ENCODE results near the gene PLEKHA6.

Gene PLEKHA6

GRCh38 chr1:204286315-204286714 is 73.4 kb downstream of the PLEKHA6 start:
- peaks cover 6% of the 10 kb centered on the region for H3K4me1 ChIP-seq (ENCODE audit: control insufficient read depth, insufficient read depth, low read depth, low read length)
- H2AK5ac ChIP-seq (ENCODE audit: low read length, severe bottlenecking), result no peak overlapping the region
- no peak overlapping the region for H4K8ac ChIP-seq (ENCODE audit: low read length)
- no peak overlapping the region for H3K23ac ChIP-seq (ENCODE audit: low read length in 2 of 2)
- no peak overlapping the region for H2BK15ac ChIP-seq (ENCODE audit: low read depth, poor library complexity, severe bottlenecking)
- no peak overlapping the region for H3K27ac ChIP-seq (ENCODE audit: low read length, poor library complexity, severe bottlenecking)
- no peak overlapping the region for H3K18ac ChIP-seq (ENCODE audit: low read depth in 1 of 2, low read length in 2 of 2)
- no peaks in the 10 kb centered on the region for H3K36me3 ChIP-seq (ENCODE audit: control insufficient read depth in 1 of 2, insufficient read depth in 2 of 2, low read depth in 1 of 2, low read length in 2 of 2)
- no peak for DNase-seq
- H3K4ac ChIP-seq (ENCODE audit: low read depth in 1 of 2, low read length in 2 of 2), result no peak overlapping the region
- no peak overlapping the region for H3K4me2 ChIP-seq (ENCODE audit: low read length, poor library complexity, severe bottlenecking)
- peaks cover 73 to 78% of the 10 kb centered on the region in 2 experiments for H3K27me3 ChIP-seq (ENCODE audit: control insufficient read depth in 1 of 2, insufficient read depth in 1 of 2, low read length in 2 of 2)
- H2BK12ac ChIP-seq (ENCODE audit: low read length in 2 of 2), result peak overlapping the region in 1 of 2 experiments; percentile 72
- H3K79me1 ChIP-seq (replicated peaks; ENCODE audit: low read length, poor library complexity, severe bottlenecking), result no peaks in the 10 kb centered on the region
- 97% methylated on average over 5 of the region's 5 CpGs for WGBS
- H2AFZ ChIP-seq (ENCODE audit: low read depth, low read length), result no peak overlapping the region
- H3K4me3 ChIP-seq (ENCODE audit: insufficient read depth in 1 of 2, low read depth in 1 of 2, low read length in 2 of 2), result no peak overlapping the region
- H3K14ac ChIP-seq (ENCODE audit: low read length in 2 of 2), result no peak overlapping the region
- H2BK120ac ChIP-seq (ENCODE audit: low read depth, low read length), result no peak overlapping the region
- no peak overlapping the region for H3K9ac ChIP-seq (ENCODE audit: low read length)
- peak overlapping the region; percentile 73 for H4K91ac ChIP-seq (ENCODE audit: low read length)
- no peak overlapping the region for H2BK5ac ChIP-seq (ENCODE audit: low read depth, low read length, poor library complexity, severe bottlenecking)
- no peaks in the 10 kb centered on the region for H3K9me3 ChIP-seq (ENCODE audit: control insufficient read depth, low read length)

DNA sequence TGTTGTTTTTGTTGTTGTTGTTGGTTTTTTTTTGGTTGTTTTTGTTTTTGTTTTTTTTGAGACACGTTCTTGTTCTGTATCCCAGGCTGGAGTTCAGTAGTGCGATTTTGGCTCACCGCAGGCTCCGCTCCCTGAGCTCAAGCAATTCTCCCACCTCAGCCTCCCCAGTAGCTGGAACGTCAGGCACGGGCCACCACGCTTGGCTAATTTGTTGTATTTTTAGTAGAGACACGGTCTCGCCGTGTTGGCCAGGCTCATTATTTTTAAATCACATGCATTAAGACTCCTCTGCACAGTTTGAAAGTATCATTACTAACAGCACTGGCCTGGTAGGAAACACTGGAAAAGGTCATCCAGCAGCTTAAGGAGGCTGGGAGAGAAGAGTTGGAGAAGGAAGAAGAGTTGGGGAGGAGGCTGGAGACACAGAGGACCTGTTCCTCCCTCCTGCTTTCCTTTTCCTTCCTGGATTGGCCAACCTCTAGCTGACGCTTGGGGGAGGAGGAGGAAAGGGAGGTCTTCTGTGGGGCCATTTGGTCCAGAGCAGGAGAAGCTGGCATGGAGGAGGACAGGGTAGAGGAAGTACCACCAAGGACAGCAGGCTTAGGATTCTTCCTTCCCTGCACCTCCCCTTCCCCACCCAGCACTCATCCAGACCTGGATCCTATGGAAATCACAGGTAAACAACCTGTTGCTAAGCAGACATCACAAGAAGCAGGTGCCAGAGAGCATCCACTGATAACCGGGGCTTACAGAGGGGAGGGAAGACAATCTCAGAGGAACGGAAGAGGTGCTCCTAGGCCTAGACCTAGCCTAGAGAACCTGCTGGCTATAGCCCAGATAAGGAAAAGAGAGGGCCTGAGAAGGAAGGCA is 74.1 kb downstream of the PLEKHA6 start:
- Histone ChIP-seq H3K27me3 (ENCODE audit: control insufficient read depth in 1 of 2, insufficient read depth in 1 of 2, low read length in 2 of 2) (peaks cover 75 to 82% of the 10 kb centered on the region in 2 experiments), H2BK12ac (ENCODE audit: low read length in 2 of 2) (peak overlapping the region in 1 of 2 experiments; percentile 12), H2AK5ac (ENCODE audit: low read length, severe bottlenecking) (no peak overlapping the region), H4K91ac (ENCODE audit: low read length) (peak overlapping the region; percentile 73), H3K4me1 (ENCODE audit: control insufficient read depth, insufficient read depth, low read depth, low read length) (peaks cover 6% of the 10 kb centered on the region), H3K27ac (ENCODE audit: low read length, poor library complexity, severe bottlenecking) (no peak overlapping the region), H3K79me1 (replicated peaks; ENCODE audit: low read length, poor library complexity, severe bottlenecking) (no peaks in the 10 kb centered on the region), H3K9ac (ENCODE audit: low read length) (no peak overlapping the region), H3K9me3 (ENCODE audit: control insufficient read depth, low read length) (no peaks in the 10 kb centered on the region), H2BK120ac (ENCODE audit: low read depth, low read length) (no peak overlapping the region), H2AFZ (ENCODE audit: low read depth, low read length) (no peak overlapping the region), H3K4ac (ENCODE audit: low read depth in 1 of 2, low read length in 2 of 2) (no peak overlapping the region), H2BK15ac (ENCODE audit: low read depth, poor library complexity, severe bottlenecking) (no peak overlapping the region), H3K36me3 (ENCODE audit: control insufficient read depth in 1 of 2, insufficient read depth in 2 of 2, low read depth in 1 of 2, low read length in 2 of 2) (no peaks in the 10 kb centered on the region), H3K14ac (ENCODE audit: low read length in 2 of 2) (no peak overlapping the region), H3K4me3 (ENCODE audit: insufficient read depth in 1 of 2, low read depth in 1 of 2, low read length in 2 of 2) (no peak overlapping the region), H2BK5ac (ENCODE audit: low read depth, low read length, poor library complexity, severe bottlenecking) (no peak overlapping the region), H3K4me2 (ENCODE audit: low read length, poor library complexity, severe bottlenecking) (no peak overlapping the region), H4K8ac (ENCODE audit: low read length) (no peak overlapping the region), H3K23ac (ENCODE audit: low read length in 2 of 2) (no peak overlapping the region), H3K18ac (ENCODE audit: low read depth in 1 of 2, low read length in 2 of 2) (peak overlapping the region in 1 of 2 experiments; percentile 47)
- 88% methylated on average over 6 of the region's 13 CpGs for WGBS
- no peak for DNase-seq

DNA sequence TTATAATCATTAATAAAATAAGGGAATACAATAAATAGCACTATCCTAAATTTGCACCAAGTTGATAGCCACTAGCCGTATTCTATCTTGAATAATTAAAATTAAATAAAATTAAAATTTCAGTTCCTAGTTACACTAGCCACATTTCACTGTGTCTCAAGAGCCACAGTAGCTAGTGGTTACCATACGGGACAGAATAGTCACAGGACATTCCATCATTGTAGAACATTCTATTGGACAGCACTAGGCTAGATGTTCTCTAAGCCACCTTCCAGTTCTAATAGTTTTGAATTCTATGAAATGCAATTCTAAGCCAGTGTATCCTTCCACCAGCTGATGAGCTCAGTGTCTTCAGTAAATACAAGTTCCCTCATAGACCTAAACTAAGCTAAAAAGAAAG is 74.8 kb downstream of the PLEKHA6 start:
- no peak overlapping the region for H3K4me3 ChIP-seq (ENCODE audit: insufficient read depth in 1 of 2, low read depth in 1 of 2, low read length in 2 of 2)
- no peak overlapping the region for H2BK120ac ChIP-seq (ENCODE audit: low read depth, low read length)
- H3K36me3 ChIP-seq (ENCODE audit: control insufficient read depth in 1 of 2, insufficient read depth in 2 of 2, low read depth in 1 of 2, low read length in 2 of 2), result no peaks in the 10 kb centered on the region
- no peak overlapping the region for H3K4ac ChIP-seq (ENCODE audit: low read depth in 1 of 2, low read length in 2 of 2)
- no peak overlapping the region for H3K18ac ChIP-seq (ENCODE audit: low read depth in 1 of 2, low read length in 2 of 2)
- H2AFZ ChIP-seq (ENCODE audit: low read depth, low read length), result no peak overlapping the region
- 98% methylated on average over 2 of the region's 2 CpGs for WGBS
- no peak overlapping the region for H3K23ac ChIP-seq (ENCODE audit: low read length in 2 of 2)
- H3K27ac ChIP-seq (ENCODE audit: low read length, poor library complexity, severe bottlenecking), result no peak overlapping the region
- H2BK12ac ChIP-seq (ENCODE audit: low read length in 2 of 2), result no peak overlapping the region
- no peaks in the 10 kb centered on the region for H3K79me1 ChIP-seq (replicated peaks; ENCODE audit: low read length, poor library complexity, severe bottlenecking)
- no peak overlapping the region for H3K4me2 ChIP-seq (ENCODE audit: low read length, poor library complexity, severe bottlenecking)
- no peak overlapping the region for H4K91ac ChIP-seq (ENCODE audit: low read length)
- no peak overlapping the region for H3K14ac ChIP-seq (ENCODE audit: low read length in 2 of 2)
- no peak for DNase-seq
- peaks cover 6% of the 10 kb centered on the region for H3K4me1 ChIP-seq (ENCODE audit: control insufficient read depth, insufficient read depth, low read depth, low read length)
- peaks cover 79 to 89% of the 10 kb centered on the region in 2 experiments for H3K27me3 ChIP-seq (ENCODE audit: control insufficient read depth in 1 of 2, insufficient read depth in 1 of 2, low read length in 2 of 2)
- H2AK5ac ChIP-seq (ENCODE audit: low read length, severe bottlenecking), result no peak overlapping the region
- H4K8ac ChIP-seq (ENCODE audit: low read length), result no peak overlapping the region
- no peak overlapping the region for H3K9ac ChIP-seq (ENCODE audit: low read length)
- no peaks in the 10 kb centered on the region for H3K9me3 ChIP-seq (ENCODE audit: control insufficient read depth, low read length)
- H2BK15ac ChIP-seq (ENCODE audit: low read depth, poor library complexity, severe bottlenecking), result no peak overlapping the region
- H2BK5ac ChIP-seq (ENCODE audit: low read depth, low read length, poor library complexity, severe bottlenecking), result no peak overlapping the region

DNA sequence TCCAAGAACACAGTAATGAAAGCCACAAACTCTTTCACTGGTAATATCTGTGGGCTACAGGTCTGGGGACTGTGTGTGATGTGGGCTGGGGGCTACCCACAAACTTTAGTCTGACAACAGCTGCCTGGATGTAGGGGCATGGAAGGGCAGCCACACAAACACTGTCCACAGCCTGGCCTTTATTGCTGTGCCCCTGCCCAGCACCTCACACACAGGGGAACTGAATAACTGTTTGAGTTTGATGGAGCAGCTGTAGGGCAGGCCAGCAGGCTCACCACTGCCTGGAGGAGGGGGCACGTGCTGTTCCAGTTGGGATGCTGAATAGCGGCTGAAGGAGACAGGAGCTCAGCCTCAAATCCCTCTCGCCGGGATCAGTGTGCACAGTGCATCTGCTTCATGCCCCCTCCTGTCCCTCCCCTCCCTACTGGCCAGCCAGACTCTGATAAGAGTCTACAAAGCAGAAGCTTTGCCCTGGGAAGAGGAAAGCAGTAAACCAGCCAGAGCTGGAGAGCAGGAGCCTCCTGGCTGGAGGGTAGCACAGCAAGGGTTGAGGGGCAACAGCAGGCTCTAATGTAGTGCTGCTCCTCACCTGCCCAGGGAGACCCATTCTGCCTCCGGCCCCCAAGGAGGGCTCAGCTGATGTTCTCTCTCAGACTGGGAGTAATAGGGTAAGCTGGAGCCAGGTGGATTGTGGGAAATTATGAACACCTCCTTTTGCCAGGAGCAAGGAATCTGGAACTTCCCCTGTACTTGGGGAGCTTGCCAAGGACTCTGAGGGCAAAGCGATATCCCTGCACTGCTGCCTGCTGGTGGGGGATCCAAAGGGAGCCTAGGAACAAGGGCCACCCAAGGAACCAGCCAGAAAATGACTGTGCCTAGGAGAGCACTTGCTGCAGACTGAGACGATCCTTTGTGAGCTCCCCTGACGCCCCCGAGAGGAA is 75.7 kb downstream of the PLEKHA6 start:
- H3K4me2 ChIP-seq (ENCODE audit: low read length, poor library complexity, severe bottlenecking), result no peak overlapping the region
- no peak overlapping the region for H2BK5ac ChIP-seq (ENCODE audit: low read depth, low read length, poor library complexity, severe bottlenecking)
- H4K8ac ChIP-seq (ENCODE audit: low read length), result no peak overlapping the region
- H3K4me3 ChIP-seq (ENCODE audit: insufficient read depth in 1 of 2, low read depth in 1 of 2, low read length in 2 of 2), result no peak overlapping the region
- H2BK15ac ChIP-seq (ENCODE audit: low read depth, poor library complexity, severe bottlenecking), result no peak overlapping the region
- H2AFZ ChIP-seq (ENCODE audit: low read depth, low read length), result no peak overlapping the region
- no peaks in the 10 kb centered on the region for H3K36me3 ChIP-seq (ENCODE audit: control insufficient read depth in 1 of 2, insufficient read depth in 2 of 2, low read depth in 1 of 2, low read length in 2 of 2)
- no peak overlapping the region for H3K4ac ChIP-seq (ENCODE audit: low read depth in 1 of 2, low read length in 2 of 2)
- no peaks in the 10 kb centered on the region for H3K9me3 ChIP-seq (ENCODE audit: control insufficient read depth, low read length)
- H3K23ac ChIP-seq (ENCODE audit: low read length in 2 of 2), result no peak overlapping the region
- peaks cover 6% of the 10 kb centered on the region for H3K4me1 ChIP-seq (ENCODE audit: control insufficient read depth, insufficient read depth, low read depth, low read length)
- 77% methylated on average over 9 of the region's 9 CpGs for WGBS
- H2BK120ac ChIP-seq (ENCODE audit: low read depth, low read length), result no peak overlapping the region
- H3K14ac ChIP-seq (ENCODE audit: low read length in 2 of 2), result no peak overlapping the region
- H3K27ac ChIP-seq (ENCODE audit: low read length, poor library complexity, severe bottlenecking), result no peak overlapping the region
- DNase-seq, result no peak
- H3K79me1 ChIP-seq (replicated peaks; ENCODE audit: low read length, poor library complexity, severe bottlenecking), result no peaks in the 10 kb centered on the region
- H4K91ac ChIP-seq (ENCODE audit: low read length), result no peak overlapping the region
- no peak overlapping the region for H3K9ac ChIP-seq (ENCODE audit: low read length)
- no peak overlapping the region for H2AK5ac ChIP-seq (ENCODE audit: low read length, severe bottlenecking)
- peak overlapping the region in 1 of 2 experiments; percentile 43 for H2BK12ac ChIP-seq (ENCODE audit: low read length in 2 of 2)
- H3K18ac ChIP-seq (ENCODE audit: low read depth in 1 of 2, low read length in 2 of 2), result no peak overlapping the region
- peaks cover 82 to 90% of the 10 kb centered on the region in 2 experiments for H3K27me3 ChIP-seq (ENCODE audit: control insufficient read depth in 1 of 2, insufficient read depth in 1 of 2, low read length in 2 of 2)

Measured in mesenchymal stem cell (in vitro differentiated cells and primary cell).